SK-N-SH (cell line): ENCODE results near the gene UFC1.

Experiments
- CHD2 ChIP-seq: fragments of 150-350 bp; IDR thresholded peaks from 2 replicates; pipeline ENCODE4 v1.6.1; 2018; ENCODE audit warnings: low read length; ENCODE audit not compliant: partially characterized antibody
- CTCF ChIP-seq: fragments of 200-600 bp; sonication (generic); IDR thresholded peaks from 2 replicates; pipeline ENCODE4 v1.6.1; 2017; ENCODE audit warnings: antibody characterized with exemption, mild to moderate bottlenecking, moderate library complexity
- EP300 ChIP-seq, 2 experiments: IDR thresholded peaks; 2 replicates each; pipeline versions ENCODE4 v1.4.0 to v1.6.1; 2012; ENCODE audit warnings: borderline replicate concordance in 1 of 2, low read depth in 1 of 2, low read length in 1 of 2
- FOSL2 ChIP-seq: IDR thresholded peaks from 2 replicates; pipeline ENCODE4 v1.4.0; 2012; ENCODE audit warnings: low read depth, mild to moderate bottlenecking, moderate library complexity, borderline replicate concordance
- JUND ChIP-seq: IDR thresholded peaks from 2 replicates; pipeline ENCODE4 v1.4.0; 2012
- NRF1 ChIP-seq: IDR thresholded peaks from 2 replicates; pipeline ENCODE4 v1.6.1; 2012; ENCODE audit warnings: low read depth, mild to moderate bottlenecking, low read length
- POLR2AphosphoS5 ChIP-seq: IDR thresholded peaks from 2 replicates; pipeline ENCODE4 v1.6.1; 2012; ENCODE audit warnings: low read depth, low read length
- RAD21 ChIP-seq: IDR thresholded peaks from 2 replicates; pipeline ENCODE4 v1.6.1; 2012; ENCODE audit warnings: mild to moderate bottlenecking, low read length
- RFX5 ChIP-seq: IDR thresholded peaks from 2 replicates; pipeline ENCODE4 v1.6.1; 2012; ENCODE audit warnings: mild to moderate bottlenecking, improper control_type of control experiment, low read length
- SIN3A ChIP-seq: IDR thresholded peaks from 2 replicates; pipeline ENCODE4 v1.6.1; 2012; ENCODE audit warnings: low read depth, mild to moderate bottlenecking, low read length, moderate library complexity, borderline replicate concordance

GRCh38 chr1:161191971-161192370, 38.2 kb downstream of the UFC1 start:
- TF ChIP-seq CTCF (no peak), CHD2 (no peak), JUND (no peak), FOSL2 (no peak), EP300 (IDR thresholded peaks at IDR 0.05; ENCODE audit: borderline replicate concordance in 1 of 2, low read depth in 1 of 2, low read length in 1 of 2) (no peak), RAD21 (no peak), SIN3A (no peak), POLR2AphosphoS5 (no peak), NRF1 (no peak), RFX5 (no peak)
